Ovary (tissue), 9 donors: ENCODE data around the gene SEC62. TPM values are rescaled to one million over a fixed set of nuclear protein-coding genes. Genes with fewer than 3 reads are reported as not detected.

ENCODE experiments used
- DNase-seq, 5 donors: peaks; one replicate each; pipeline ENCODE4 v3.0.0-alpha.2; 2019 to 2020
- H3K27ac ChIP-seq, 2 donors: fragments of 200-600 bp; one replicate each; pipeline versions ENCODE4 v1.5.1 to v1.8.0; 2019 to 2022
- H3K27me3 ChIP-seq: fragments of 200-600 bp; one replicate; pipeline ENCODE4 v1.8.0; 2022
- H3K36me3 ChIP-seq: fragments of 200-600 bp; sonication (generic); one replicate; pipeline ENCODE4 v1.5.1; 2019
- H3K4me1 ChIP-seq: one replicate; pipeline ENCODE4 v1.8.1; 2013; ENCODE audit warnings: mild to moderate bottlenecking, moderate library complexity; ENCODE audit not compliant: insufficient read depth
- H3K4me3 ChIP-seq: fragments of 200-600 bp; sonication (generic); one replicate; pipeline ENCODE4 v1.5.1; 2017
- H3K9me3 ChIP-seq, 2 donors: fragments of 200-600 bp in 1 of 2; sonication (generic) in 1 of 2; one replicate each; pipeline versions ENCODE4 v1.5.1 to v1.8.1; 2013 to 2019; ENCODE audit warnings: mild to moderate bottlenecking in 1 of 2, moderate library complexity in 1 of 2
- CTCF ChIP-seq, 3 donors: fragments of 450-650 bp in 2 of 3; fragments of 200-600 bp in 1 of 3; IDR thresholded peaks; one replicate each; pipeline versions ENCODE4 v1.5.1 to v1.8.0; 2016 to 2022; ENCODE audit warnings: antibody characterized with exemption in 3 of 3, mild to moderate bottlenecking in 1 of 3
- EP300 ChIP-seq: sonication (generic); formaldehyde crosslinking; IDR thresholded peaks from one replicate; pipeline ENCODE4 v1.6.1; 2017; ENCODE audit warnings: antibody characterized with exemption
- POLR2A ChIP-seq: fragments of 450-650 bp; IDR thresholded peaks from one replicate; pipeline ENCODE4 v1.6.1; 2017; ENCODE audit warnings: antibody characterized with exemption, mild to moderate bottlenecking, moderate library complexity
- WGBS, 3 donors: extraction: QIAGEN DNeasy Blood & Tissue Kit in 1 of 3; methylation state at CpG; one replicate each; pipeline versions ENCODE4 v1.1.5 to v1.1.7; 2013 to 2017; 5-methylcytosine and 5-hydroxymethylcytosine counted together
- intact Hi-C, 4 donors: fragments of 100-400 bp; cut with DNase I; formaldehyde crosslinking; loops; one replicate each; pipeline versions ENCODE4 v1.11.0 to v1.15.1; 2022 to 2023
- polyA plus RNA-seq, 2 donors: library from polyadenylated mRNA; stranded (reverse); fragments of 200-250 nt in 1 of 2; fragments of 350-450 nt in 1 of 2; fragmentation: Illumina TruSeq in 1 of 2; extraction: RNeasy Lipid Tissue Mini Kit (QIAGEN cat#74804) in 1 of 2; gene quantifications; one replicate each; pipeline ENCODE4 v1.2.3, GENCODE V29; 2013 to 2014
- total RNA-seq, 7 donors: library from RNA; depleted of rRNA in 2 of 7; stranded (reverse); fragments of >200 nt in 2 of 7; fragmentation: NEBNext Ultra II Directional in 3 of 7; extraction: Animal tissue kit (Norgen Biotek cat#: 25700) in 3 of 7; gene quantifications; one replicate each; pipeline versions ENCODE4 v1.1.0 to v1.2.4, GENCODE V29; 2016 to 2023
- donor health status: DM: no; HTN: no; CAD: no; lungs with moderate emphysema.
- donor health status: DM: no; HTN: no; CAD: no.
- donor health status: Bipolar disorder and iron deficiency.
- donor health status: DM: yes; HTN: yes; CAD: no.
- donor health status: DM: no; HTN: no; CAD: no.
- donor health status: DM: yes; HTN: yes; CAD: no.

Gene SEC62
- total and polyA plus RNA-seq, 9 donors = 34.0 to 178 (median 129) TPM

- no peak overlapping the region for H3K27ac ChIP-seq
- WGBS, 3 donors = 69 to 82% (median 74%) methylated on average over 3 of the region's 3 CpGs
- TF ChIP-seq EP300 = no peak
- TF ChIP-seq CTCF (IDR thresholded peaks at IDR 0.05) = no peak
- no peak for TF ChIP-seq POLR2A
- no peak for DNase-seq
- no peak overlapping the region for H3K4me3 ChIP-seq
- no peaks in the 10 kb centered on the region for H3K36me3 ChIP-seq
- H3K4me1 ChIP-seq = no peaks in the 10 kb centered on the region
- H3K27me3 ChIP-seq = no peaks in the 10 kb centered on the region
- H3K9me3 ChIP-seq = no peaks in the 10 kb centered on the region
- intact Hi-C loops = no loop called here
Observed at GRCh38 chr3:170021083-170021482, 54.5 kb downstream of the SEC62 start.

- WGBS, 3 donors = 88 to 89% (median 89%) methylated on average over 4 of the region's 4 CpGs
- H3K4me1 ChIP-seq = no peaks in the 10 kb centered on the region
- TF ChIP-seq POLR2A (no peak), EP300 (no peak), CTCF (IDR thresholded peaks at IDR 0.05) (no peak)
- no peak overlapping the region for H3K27ac ChIP-seq
- no peaks in the 10 kb centered on the region for H3K27me3 ChIP-seq
- no peak overlapping the region for H3K4me3 ChIP-seq
- intact Hi-C loops = no loop called here
- no peak for DNase-seq
- H3K9me3 ChIP-seq = no peaks in the 10 kb centered on the region
- H3K36me3 ChIP-seq = no peaks in the 10 kb centered on the region
Observed at GRCh38 chr3:170022336-170022735, 55.7 kb downstream of the SEC62 start.

- H3K27me3 ChIP-seq = no peaks in the 10 kb centered on the region
- WGBS, 3 donors = 71 to 79% (median 72%) methylated on average over 1 of the region's 1 CpG
- TF ChIP-seq CTCF (IDR thresholded peaks at IDR 0.05) (no peak), EP300 (no peak), POLR2A (no peak)
- DNase-seq = no peak
- H3K9me3 ChIP-seq = no peaks in the 10 kb centered on the region
- H3K27ac ChIP-seq = no peak overlapping the region
- no peaks in the 10 kb centered on the region for H3K36me3 ChIP-seq
- H3K4me1 ChIP-seq = no peaks in the 10 kb centered on the region
- intact Hi-C loops = no loop called here
- no peak overlapping the region for H3K4me3 ChIP-seq
Observed at GRCh38 chr3:170023165-170023564, 56.6 kb downstream of the SEC62 start.

- H3K4me3 ChIP-seq = no peak overlapping the region
- no peak for DNase-seq
- TF ChIP-seq EP300 (no peak), POLR2A (no peak), CTCF (IDR thresholded peaks at IDR 0.05) (no peak)
- H3K27me3 ChIP-seq = no peaks in the 10 kb centered on the region
- no peaks in the 10 kb centered on the region for H3K9me3 ChIP-seq
- no peaks in the 10 kb centered on the region for H3K4me1 ChIP-seq
- H3K36me3 ChIP-seq = no peaks in the 10 kb centered on the region
- H3K27ac ChIP-seq = no peak overlapping the region
- 92 to 96% (median 92%) methylated on average over 4 of the region's 4 CpGs for WGBS, 3 donors
- intact Hi-C loops = no loop called here
Observed at GRCh38 chr3:170024581-170024980, 58.0 kb downstream of the SEC62 start.
